ENCODE results near the gene MGME1. TPM values are rescaled to one million over a fixed set of nuclear protein-coding genes. Genes with fewer than 3 reads are reported as not detected.

The MGME1 gene
- 8.3 and 13.6 TPM in 2 replicates for total RNA-seq

GRCh38 chr20:17968366-17969277 is at the start of gene MGME1, which contains the start of gene SNX5:
Gene MGME1 (plus strand): TSS chr20:17969018. CDS start chr20:17969860, 842 bp downstream.
Gene SNX5 (minus strand): TSS chr20:17968794. CDS start chr20:17968425, 369 bp downstream.
- H3K36me3 ChIP-seq (ENCODE audit: insufficient read depth, low read length): peaks cover 6% of the 10 kb centered on the region
- peaks cover 32% of the 10 kb centered on the region for H4K20me1 ChIP-seq (ENCODE audit: insufficient read depth, low read length)
- H3K27ac ChIP-seq (ENCODE audit: low read depth, low read length): peak within 1 kb of the TSS; percentile 99
- peak within 1 kb of the TSS; percentile 84 for H3K4me3 ChIP-seq (ENCODE audit: insufficient read depth, low read length)
- peak; percentile 98 for DNase-seq (ENCODE audit: insufficient read length, low spot score, missing footprints)
- no peaks in the 10 kb centered on the region for H3K9me3 ChIP-seq (ENCODE audit: low read depth, low read length)
- peak within 1 kb of the TSS; percentile 93 for H3K4me2 ChIP-seq (ENCODE audit: insufficient read depth, low read length)
- no peaks in the 10 kb centered on the region for H3K27me3 ChIP-seq (ENCODE audit: insufficient read depth, low read length)
- no peak for TF ChIP-seq CTCF (IDR thresholded peaks at IDR 0.05; ENCODE audit: extremely low read depth, low read depth, low read length)
- peaks cover 58% of the 10 kb centered on the region for H3K4me1 ChIP-seq (ENCODE audit: insufficient read depth, low read length)
- H2AFZ ChIP-seq (ENCODE audit: low read length): peak within 1 kb of the TSS; percentile 94
- H3K79me2 ChIP-seq (ENCODE audit: insufficient read depth, low read length): peaks cover 87% of the 10 kb centered on the region

GRCh38 chr20:17919149-17919548 is 49.7 kb upstream of the MGME1 start:
- no peaks in the 10 kb centered on the region for H3K79me2 ChIP-seq (ENCODE audit: insufficient read depth, low read length)
- H2AFZ ChIP-seq (ENCODE audit: low read length): no peak overlapping the region
- no peak overlapping the region for H3K4me3 ChIP-seq (ENCODE audit: insufficient read depth, low read length)
- H4K20me1 ChIP-seq (ENCODE audit: insufficient read depth, low read length): no peaks in the 10 kb centered on the region
- DNase-seq (ENCODE audit: insufficient read length, low spot score, missing footprints): no peak
- H3K9me3 ChIP-seq (ENCODE audit: low read depth, low read length): no peaks in the 10 kb centered on the region
- no peak overlapping the region for H3K4me2 ChIP-seq (ENCODE audit: insufficient read depth, low read length)
- no peak for TF ChIP-seq CTCF (IDR thresholded peaks at IDR 0.05; ENCODE audit: extremely low read depth, low read depth, low read length)
- no peaks in the 10 kb centered on the region for H3K36me3 ChIP-seq (ENCODE audit: insufficient read depth, low read length)
- no peaks in the 10 kb centered on the region for H3K4me1 ChIP-seq (ENCODE audit: insufficient read depth, low read length)
- H3K27ac ChIP-seq (ENCODE audit: low read depth, low read length): no peak overlapping the region
- H3K27me3 ChIP-seq (ENCODE audit: insufficient read depth, low read length): no peaks in the 10 kb centered on the region

- H3K79me2 ChIP-seq (ENCODE audit: insufficient read depth, low read length): no peaks in the 10 kb centered on the region
- H4K20me1 ChIP-seq (ENCODE audit: insufficient read depth, low read length): no peaks in the 10 kb centered on the region
- H3K4me2 ChIP-seq (ENCODE audit: insufficient read depth, low read length): no peak overlapping the region
- H3K4me1 ChIP-seq (ENCODE audit: insufficient read depth, low read length): peaks cover 10% of the 10 kb centered on the region
- H3K36me3 ChIP-seq (ENCODE audit: insufficient read depth, low read length): no peaks in the 10 kb centered on the region
- TF ChIP-seq CTCF (IDR thresholded peaks at IDR 0.05; ENCODE audit: extremely low read depth, low read depth, low read length): no peak
- H3K27ac ChIP-seq (ENCODE audit: low read depth, low read length): no peak overlapping the region
- no peak overlapping the region for H2AFZ ChIP-seq (ENCODE audit: low read length)
- H3K4me3 ChIP-seq (ENCODE audit: insufficient read depth, low read length): no peak overlapping the region
- H3K9me3 ChIP-seq (ENCODE audit: low read depth, low read length): no peaks in the 10 kb centered on the region
- no peak for DNase-seq (ENCODE audit: insufficient read length, low spot score, missing footprints)
- no peaks in the 10 kb centered on the region for H3K27me3 ChIP-seq (ENCODE audit: insufficient read depth, low read length)
These were observed 47.0 kb upstream of the MGME1 start for GRCh38 chr20:17921774-17922173.
